GM12865 (cell line): ENCODE measurements around the gene DESI1.
"Not testable (repeated sequence)": the region's sequence is repeated elsewhere in the genome, so short reads cannot be mapped to it uniquely, and the experiment has no call there.

Source experiments
- DNase-seq: peaks from one replicate; pipeline ENCODE4 v3.0.0; 2010; ENCODE audit warnings: low read depth
- H3K4me3 ChIP-seq: 2 replicates; pipeline ENCODE4 v1.5.1; 2011; ENCODE audit warnings: mild to moderate bottlenecking, low read depth, low read length, control low read depth
- TF ChIP-seq, protein P1 (sequence below): IDR thresholded peaks from 2 replicates; pipeline ENCODE4 v1.5.1; 2011; ENCODE audit warnings: low read length, control low read depth, low read depth, inconsistent platforms; ENCODE audit not compliant: insufficient read depth; ENCODE audit errors: missing control alignments

DESI1 gene

DNA sequence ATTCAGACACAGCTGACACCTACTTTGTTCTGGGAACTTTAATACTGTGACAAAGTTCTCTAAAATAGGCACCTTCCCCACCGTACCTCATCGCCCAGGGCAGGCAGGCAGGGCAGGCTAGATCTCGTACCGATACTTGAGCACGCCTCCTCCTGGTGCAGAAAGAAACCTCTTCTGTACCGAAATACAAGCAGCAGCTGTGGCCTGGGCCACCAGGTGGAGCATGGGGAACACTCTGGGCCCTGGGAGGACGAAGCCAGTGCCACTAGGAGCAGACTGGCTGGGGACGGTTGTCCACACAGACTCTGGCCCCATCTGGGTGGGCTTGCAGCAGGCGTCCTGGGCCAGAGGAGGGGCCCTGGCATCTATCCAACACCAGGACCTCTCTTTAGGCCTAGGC is 44.0 kb downstream of the DESI1 start:
- no peak overlapping the region for H3K4me3 ChIP-seq
- peak; percentile 64 for DNase-seq
- TF ChIP-seq, protein P1, sequence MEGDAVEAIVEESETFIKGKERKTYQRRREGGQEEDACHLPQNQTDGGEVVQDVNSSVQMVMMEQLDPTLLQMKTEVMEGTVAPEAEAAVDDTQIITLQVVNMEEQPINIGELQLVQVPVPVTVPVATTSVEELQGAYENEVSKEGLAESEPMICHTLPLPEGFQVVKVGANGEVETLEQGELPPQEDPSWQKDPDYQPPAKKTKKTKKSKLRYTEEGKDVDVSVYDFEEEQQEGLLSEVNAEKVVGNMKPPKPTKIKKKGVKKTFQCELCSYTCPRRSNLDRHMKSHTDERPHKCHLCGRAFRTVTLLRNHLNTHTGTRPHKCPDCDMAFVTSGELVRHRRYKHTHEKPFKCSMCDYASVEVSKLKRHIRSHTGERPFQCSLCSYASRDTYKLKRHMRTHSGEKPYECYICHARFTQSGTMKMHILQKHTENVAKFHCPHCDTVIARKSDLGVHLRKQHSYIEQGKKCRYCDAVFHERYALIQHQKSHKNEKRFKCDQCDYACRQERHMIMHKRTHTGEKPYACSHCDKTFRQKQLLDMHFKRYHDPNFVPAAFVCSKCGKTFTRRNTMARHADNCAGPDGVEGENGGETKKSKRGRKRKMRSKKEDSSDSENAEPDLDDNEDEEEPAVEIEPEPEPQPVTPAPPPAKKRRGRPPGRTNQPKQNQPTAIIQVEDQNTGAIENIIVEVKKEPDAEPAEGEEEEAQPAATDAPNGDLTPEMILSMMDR, result peak; percentile 58

GRCh38 chr22:41575533-41575932 is 45.3 kb downstream of the DESI1 start:
- no peak overlapping the region for H3K4me3 ChIP-seq

GRCh38 chr22:41574847-41575381 is 45.9 kb downstream of the DESI1 start:
- no peak overlapping the region for H3K4me3 ChIP-seq
- TF ChIP-seq, protein P1, result no peak
- no peak for DNase-seq

More at GRCh38 chr22:41575533-41575932, 45.3 kb downstream of the DESI1 start:
- TF ChIP-seq, protein P1, result no peak
- no peak for DNase-seq

- TF ChIP-seq, protein P1, result no peak
- no peak for DNase-seq
- H3K4me3 ChIP-seq, result no peak overlapping the region
Observed at GRCh38 chr22:41573677-41574076, 47.2 kb downstream of the DESI1 start.

DNA sequence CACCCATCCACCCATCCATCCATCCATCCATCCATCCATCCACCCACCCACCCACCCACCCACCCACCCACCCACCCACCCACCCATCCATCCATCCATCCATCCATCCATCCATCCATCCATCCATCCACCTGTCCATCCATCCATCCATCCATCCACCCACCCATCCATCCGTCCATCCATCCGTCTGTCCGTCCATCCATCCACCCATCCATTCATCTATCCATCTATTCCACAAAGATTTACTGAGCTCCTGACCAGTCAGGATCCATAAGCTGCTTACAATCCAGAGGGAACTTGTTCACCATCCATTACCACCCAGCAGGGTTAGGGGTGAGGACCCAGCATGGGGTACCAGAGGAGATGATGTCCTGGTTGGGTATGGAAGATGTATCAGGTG is 48.5 kb downstream of the DESI1 start:
- not testable (repeated sequence) for DNase-seq, H3K4me3 ChIP-seq

DNA sequence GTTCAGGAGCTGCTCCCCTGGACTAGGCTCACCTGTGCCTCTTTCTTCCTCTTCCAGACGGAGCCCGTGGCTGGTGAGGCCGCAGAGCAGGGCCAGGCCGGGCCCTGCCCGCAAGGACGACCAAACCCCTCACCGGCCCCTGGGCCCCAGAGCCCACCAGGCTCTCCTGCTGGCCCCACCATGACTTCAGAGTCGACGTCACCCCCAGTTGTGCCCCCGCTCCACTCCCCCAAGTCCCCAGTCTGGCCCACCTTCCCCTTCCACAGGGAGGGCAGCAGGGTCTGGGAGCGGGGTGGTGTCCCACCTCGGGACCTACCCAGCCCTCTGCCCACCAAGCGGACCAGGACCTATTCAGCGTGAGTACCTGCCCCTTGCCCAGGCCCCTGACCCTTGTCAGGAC is 49.1 kb downstream of the DESI1 start:
- DNase-seq, result no peak
- H3K4me3 ChIP-seq, result no peak overlapping the region
- TF ChIP-seq, protein P1, result no peak

DNA sequence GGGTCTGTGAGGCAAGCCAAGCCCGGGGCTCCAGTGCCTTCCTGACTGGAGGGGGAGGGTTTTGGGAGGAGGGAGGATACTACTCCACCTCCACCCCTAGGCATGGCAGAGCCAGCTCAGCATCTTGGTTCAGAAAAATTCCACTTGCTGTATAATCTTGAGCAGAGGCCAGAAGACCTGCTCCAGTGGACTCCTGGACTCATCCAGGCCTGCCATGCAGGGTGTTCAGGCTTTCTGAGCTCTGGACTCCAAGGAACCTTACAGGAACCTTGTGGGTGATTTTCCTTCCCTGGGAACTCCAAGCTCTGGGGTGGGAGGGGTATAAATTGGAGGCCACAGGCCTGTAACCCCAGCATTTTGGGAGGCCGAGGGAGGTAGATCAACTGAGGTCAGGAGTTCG is 50.6 kb downstream of the DESI1 start:
- DNase-seq, result no peak
- H3K4me3 ChIP-seq, result no peak overlapping the region
- TF ChIP-seq, protein P1, result no peak
